Left ventricle myocardium inferior (tissue), 1 donor: ENCODE results near the gene HES4. TPM values are rescaled to one million over a fixed set of nuclear protein-coding genes. Genes with fewer than 3 reads are reported as not detected.

Experiments used
- DNase-seq: peaks from one replicate; pipeline ENCODE4 v3.0.0-alpha.2; 2020
- H3K27ac ChIP-seq: fragments of 200-600 bp; replicated peaks from 2 replicates; pipeline ENCODE4 v1.8.0; 2021
- H3K27me3 ChIP-seq: fragments of 200-600 bp; 2 replicates; pipeline ENCODE4 v1.8.0; 2021; ENCODE audit warnings: low read depth
- H3K36me3 ChIP-seq: fragments of 200-600 bp; 2 replicates; pipeline ENCODE4 v1.8.0; 2021
- H3K4me1 ChIP-seq: fragments of 200-600 bp; 2 replicates; pipeline ENCODE4 v1.8.0; 2021
- H3K4me3 ChIP-seq: fragments of 200-600 bp; 2 replicates; pipeline ENCODE4 v1.8.0; 2021; ENCODE audit warnings: mild to moderate bottlenecking, moderate library complexity
- H3K9me3 ChIP-seq: fragments of 200-600 bp; replicated peaks from 2 replicates; pipeline ENCODE4 v1.8.0; 2021
- CTCF ChIP-seq: fragments of 200-600 bp; IDR thresholded peaks from 2 replicates; pipeline ENCODE4 v1.8.0; 2021; ENCODE audit warnings: antibody characterized with exemption, mild to moderate bottlenecking, borderline replicate concordance
- intact Hi-C: fragments of 100-400 bp; cut with micrococcal nuclease; formaldehyde crosslinking; loops from one replicate; pipeline ENCODE4 v1.11.0; 2022
- long read RNA-seq: library from polyadenylated mRNA; unstranded; transcript quantifications from one replicate; pipeline ENCODE4 v2.0.0, GENCODE V29; 2021
- total RNA-seq: library from RNA; stranded (reverse); fragmentation: NEBNext Ultra II Directional; extraction: Animal tissue kit (Norgen Biotek cat#: 25700); gene quantifications from one replicate; pipeline ENCODE4 v1.2.1, GENCODE V29; 2021
- donor health status: DM: no; HTN: yes; CAD: no; lungs with severe emphysema.

The HES4 gene
- total RNA-seq = 34.0 TPM
- long read RNA-seq, transcript HES4-201 (4 exons, 899 nt) = minor isoform, 9 of 91 reads
- long read RNA-seq, transcript HES4-204 (3 exons, 667 nt) = minor isoform, 6 of 91 reads
- long read RNA-seq, transcript HES4-202 (3 exons, 1,040 nt) = major isoform, 42 of 91 reads
- long read RNA-seq, transcript HES4-203 (2 exons, 1,038 nt) = minor isoform, 28 of 91 reads
- long read RNA-seq, partial matches to known transcripts = 0 of 91 reads
- long read RNA-seq, other reads (novel, unspliced or antisense) = 6 of 91 reads

GRCh38 chr1:999725-1000356, at the start of gene HES4:
Gene HES4 (minus strand): TSS chr1:1000097. CDS start chr1:999973, 124 bp downstream.
- Histone ChIP-seq H3K9me3 (no peaks in the 10 kb centered on the region), H3K4me3 (peak within 1 kb of the TSS; percentile 77), H3K27ac (peak within 1 kb of the TSS; percentile 99), H3K4me1 (peaks cover 54% of the 10 kb centered on the region), H3K27me3 (no peaks in the 10 kb centered on the region), H3K36me3 (no peaks in the 10 kb centered on the region)
- peak; percentile 95 for DNase-seq
- intact Hi-C loops = no loop called here
- TF ChIP-seq CTCF = no peak

DNA sequence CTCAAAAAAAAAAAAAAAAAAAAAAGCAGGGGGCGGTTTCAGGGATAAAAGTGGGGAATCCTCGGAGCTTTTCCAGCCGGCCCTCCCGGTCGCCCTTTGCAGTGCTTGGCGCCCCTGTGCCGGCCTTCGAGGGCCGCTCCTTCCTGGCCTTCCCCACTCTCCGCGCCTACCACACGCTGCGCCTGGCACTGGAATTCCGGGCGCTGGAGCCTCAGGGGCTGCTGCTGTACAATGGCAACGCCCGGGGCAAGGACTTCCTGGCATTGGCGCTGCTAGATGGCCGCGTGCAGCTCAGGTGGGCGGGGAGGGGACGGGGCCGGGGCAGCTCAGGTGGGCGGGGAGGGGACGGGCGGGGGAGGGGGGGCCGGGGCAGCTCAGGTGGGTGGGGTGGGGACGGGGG, 48.9 kb upstream of the HES4 start:
- Histone ChIP-seq H3K4me3 (no peak overlapping the region), H3K36me3 (peaks cover 50% of the 10 kb centered on the region), H3K4me1 (peaks cover 3% of the 10 kb centered on the region), H3K9me3 (no peaks in the 10 kb centered on the region), H3K27me3 (no peaks in the 10 kb centered on the region), H3K27ac (no peak overlapping the region)
- no peak for DNase-seq
- intact Hi-C loops = no loop called here
- no peak for TF ChIP-seq CTCF

GRCh38 chr1:1047963-1048362, 48.1 kb upstream of the HES4 start:
- Histone ChIP-seq H3K4me3 (no peak overlapping the region), H3K27ac (no peak overlapping the region), H3K4me1 (peaks cover 3% of the 10 kb centered on the region), H3K9me3 (no peaks in the 10 kb centered on the region), H3K36me3 (peaks cover 53% of the 10 kb centered on the region), H3K27me3 (no peaks in the 10 kb centered on the region)
- no peak for DNase-seq
- no peak for TF ChIP-seq CTCF
- intact Hi-C loops = no loop called here

GRCh38 chr1:1047407-1047806, 47.5 kb upstream of the HES4 start:
- Histone ChIP-seq H3K4me3 (no peak overlapping the region), H3K4me1 (peaks cover 3% of the 10 kb centered on the region), H3K27ac (no peak overlapping the region), H3K27me3 (no peaks in the 10 kb centered on the region), H3K9me3 (no peaks in the 10 kb centered on the region), H3K36me3 (peaks cover 53% of the 10 kb centered on the region)
- intact Hi-C loops = no loop called here
- DNase-seq = no peak
- TF ChIP-seq CTCF = no peak

DNA sequence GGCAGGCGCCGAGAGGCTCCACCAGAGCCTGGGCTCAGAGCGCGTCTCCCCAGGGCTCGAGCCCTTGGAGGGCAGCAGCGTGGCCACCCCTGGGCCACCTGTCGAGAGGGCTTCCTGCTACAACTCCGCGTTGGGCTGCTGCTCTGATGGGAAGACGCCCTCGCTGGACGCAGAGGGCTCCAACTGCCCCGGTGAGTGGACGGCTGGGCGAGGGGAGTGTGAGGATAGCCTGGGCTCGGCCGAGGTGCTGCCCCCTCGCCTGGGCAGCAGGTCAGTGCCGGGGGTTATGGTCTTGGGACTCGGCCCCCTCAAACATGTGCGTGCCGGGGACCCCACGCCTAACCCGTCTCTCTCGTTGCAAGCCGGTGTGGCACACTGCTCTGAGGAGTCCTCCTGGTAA, 46.9 kb upstream of the HES4 start:
- H3K4me3 ChIP-seq = no peak overlapping the region
- no peaks in the 10 kb centered on the region for H3K27me3 ChIP-seq
- no peak overlapping the region for H3K27ac ChIP-seq
- H3K9me3 ChIP-seq = no peaks in the 10 kb centered on the region
- intact Hi-C loops = no loop called here
- no peak for DNase-seq
- peaks cover 3% of the 10 kb centered on the region for H3K4me1 ChIP-seq
- H3K36me3 ChIP-seq = peaks cover 48% of the 10 kb centered on the region
- no peak for TF ChIP-seq CTCF
